GM21526 (cell line): Measurements from ENCODE around the gene ZGLP1.

Experiments
- ATAC-seq: cut with Tn5 transposase; IDR thresholded peaks from one replicate; pipeline ENCODE4 v1.9.1; 2021; ENCODE audit warnings: moderate library complexity; ENCODE audit not compliant: unreplicated experiment, low FRiP score

The ZGLP1 gene

DNA sequence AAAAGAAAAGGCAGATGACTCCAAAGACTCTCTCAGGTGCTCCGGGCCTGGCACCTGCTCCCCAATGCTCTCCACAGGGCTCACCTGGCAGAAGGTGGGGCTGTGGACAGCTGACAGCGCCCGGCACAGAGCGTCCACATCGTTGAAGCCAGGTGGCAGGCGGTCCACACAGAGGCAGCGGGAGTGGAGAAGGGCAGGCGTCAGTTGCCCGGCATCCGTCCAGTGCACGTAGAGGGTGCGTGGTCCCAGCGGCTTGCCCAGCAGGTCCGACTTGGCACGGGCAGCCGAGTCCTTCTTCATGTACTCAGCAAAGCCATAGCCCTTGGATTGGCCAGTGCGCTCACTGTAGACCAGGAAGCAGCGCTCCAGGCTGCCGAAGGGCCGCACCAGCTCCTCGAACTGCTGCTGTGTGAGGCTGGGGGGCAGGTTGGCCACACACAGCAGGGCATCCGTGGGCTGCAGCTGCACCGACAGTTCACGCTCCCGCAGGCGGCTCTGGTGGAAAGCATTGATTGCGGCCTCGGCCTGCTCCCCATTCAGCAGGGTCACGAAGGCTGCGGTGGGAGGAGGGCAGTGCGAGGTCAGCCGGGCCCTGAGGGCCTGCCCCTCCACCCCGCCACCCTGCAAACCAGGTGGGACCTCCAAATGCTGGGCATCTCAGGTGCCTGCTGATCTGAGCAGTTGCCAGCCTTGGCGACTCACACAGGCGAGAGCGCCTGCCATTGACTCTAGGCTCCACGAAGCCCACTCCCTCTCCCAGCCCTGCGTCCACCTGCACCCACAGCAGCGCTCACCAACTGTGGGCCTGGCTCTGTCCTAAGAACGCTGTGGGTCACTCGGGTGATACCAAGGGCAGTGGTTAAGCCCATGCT, 19.2 kb upstream of the ZGLP1 start:
- ATAC-seq: no peak

DNA sequence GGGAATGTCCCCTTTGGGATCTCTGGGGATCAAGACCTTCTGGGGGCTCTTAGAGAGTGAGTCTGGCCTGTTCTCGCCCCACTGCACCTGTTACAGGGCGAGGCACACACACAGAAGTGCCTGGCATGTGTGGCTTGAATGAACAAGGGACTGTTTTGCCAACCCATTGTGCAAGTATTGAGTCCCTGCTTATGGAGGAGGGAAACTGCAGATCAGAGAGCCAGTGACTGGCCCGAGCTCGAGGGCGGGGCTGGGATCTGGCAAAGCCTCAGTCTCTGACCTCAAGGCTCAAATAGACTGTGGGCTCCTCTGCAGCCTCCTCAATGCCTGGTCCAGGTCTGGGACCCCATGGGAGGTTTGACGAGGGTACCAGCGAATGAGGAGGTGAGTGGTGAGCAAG, 18.2 kb upstream of the ZGLP1 start:
- ATAC-seq: no peak

DNA sequence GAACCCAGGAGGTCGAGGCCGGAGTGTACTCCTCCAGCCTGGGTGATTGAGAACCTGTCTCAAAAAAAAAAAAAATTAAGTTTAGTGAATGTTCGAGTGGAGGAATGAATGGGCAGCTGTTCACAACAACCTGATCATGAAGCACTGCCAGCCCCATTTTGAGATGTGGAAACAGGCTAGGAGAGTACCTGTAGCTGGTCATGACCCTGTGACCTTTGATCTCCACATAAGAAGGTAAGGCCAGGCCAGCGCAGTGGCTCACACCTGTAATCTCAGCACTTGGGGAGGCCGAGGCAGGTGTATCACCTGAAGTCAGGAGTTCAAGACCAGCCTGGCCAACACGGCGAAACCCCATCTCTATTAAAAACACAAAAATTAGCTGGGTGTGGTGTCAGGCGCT, 16.1 kb upstream of the ZGLP1 start:
- no peak for ATAC-seq

DNA sequence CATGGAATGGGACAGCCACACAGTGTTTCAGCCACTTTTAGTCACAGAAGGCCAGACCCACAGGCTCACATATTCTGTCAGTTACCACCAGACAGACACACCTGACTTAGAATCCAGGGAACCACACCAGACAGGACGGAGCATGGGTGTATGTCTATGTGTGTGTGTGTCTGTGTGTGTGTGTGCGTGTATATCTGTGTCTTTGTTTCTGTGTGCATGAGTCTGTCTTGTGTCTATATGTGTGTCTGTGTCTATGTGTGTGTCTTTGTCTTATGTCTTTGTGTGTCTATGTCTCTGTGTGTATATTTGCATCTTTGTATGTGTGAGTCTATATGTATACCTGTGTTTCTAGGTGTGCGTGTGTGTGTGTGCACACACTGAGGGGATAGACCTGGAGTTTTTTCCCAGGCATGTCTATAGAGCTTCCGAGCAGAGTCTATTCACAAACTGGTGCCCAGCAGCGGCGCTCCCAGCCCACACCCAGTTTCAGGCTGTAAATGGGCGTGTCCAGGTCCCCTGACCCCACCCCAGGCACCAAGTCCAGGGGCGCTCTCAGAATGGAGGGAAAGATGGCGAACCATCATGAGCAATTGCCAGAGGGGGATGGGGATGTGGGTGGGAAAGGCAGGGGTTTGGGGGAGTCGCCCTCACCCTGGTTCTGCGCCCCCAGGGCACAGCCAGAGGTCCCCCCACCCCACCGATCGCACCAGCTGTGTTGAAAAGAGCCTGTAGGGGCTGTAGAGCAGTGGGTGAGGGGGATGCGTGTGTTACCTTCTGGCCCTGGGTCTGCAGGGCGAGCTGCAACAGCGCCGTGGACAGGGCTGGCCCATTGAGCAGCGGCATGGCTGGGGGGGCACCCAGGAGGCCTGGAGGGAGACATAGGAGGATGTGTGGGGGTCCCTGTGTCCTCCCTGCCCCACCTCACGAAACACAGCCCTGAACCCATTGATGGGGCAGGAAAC, 12.5 kb upstream of the ZGLP1 start:
- ATAC-seq: no peak

DNA sequence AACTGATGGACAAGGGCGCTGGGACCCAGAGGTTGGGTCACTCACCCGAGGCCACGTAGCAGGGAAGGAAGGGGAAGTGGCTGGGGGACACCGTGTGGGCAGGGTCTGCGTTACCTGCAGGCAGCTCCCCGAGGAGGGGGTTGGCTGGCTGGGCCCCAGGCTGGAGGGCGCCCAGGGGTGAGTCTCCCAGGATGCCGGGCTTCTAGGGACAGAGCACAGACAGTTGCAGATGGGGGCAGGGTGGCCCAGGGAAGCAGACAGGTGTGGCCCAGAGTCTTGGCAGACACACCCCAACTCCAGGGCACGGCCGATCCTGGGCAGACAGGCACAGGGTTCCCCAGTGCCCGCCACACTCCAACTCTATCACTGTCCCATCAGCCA, 11.8 kb upstream of the ZGLP1 start:
- ATAC-seq: no peak

DNA sequence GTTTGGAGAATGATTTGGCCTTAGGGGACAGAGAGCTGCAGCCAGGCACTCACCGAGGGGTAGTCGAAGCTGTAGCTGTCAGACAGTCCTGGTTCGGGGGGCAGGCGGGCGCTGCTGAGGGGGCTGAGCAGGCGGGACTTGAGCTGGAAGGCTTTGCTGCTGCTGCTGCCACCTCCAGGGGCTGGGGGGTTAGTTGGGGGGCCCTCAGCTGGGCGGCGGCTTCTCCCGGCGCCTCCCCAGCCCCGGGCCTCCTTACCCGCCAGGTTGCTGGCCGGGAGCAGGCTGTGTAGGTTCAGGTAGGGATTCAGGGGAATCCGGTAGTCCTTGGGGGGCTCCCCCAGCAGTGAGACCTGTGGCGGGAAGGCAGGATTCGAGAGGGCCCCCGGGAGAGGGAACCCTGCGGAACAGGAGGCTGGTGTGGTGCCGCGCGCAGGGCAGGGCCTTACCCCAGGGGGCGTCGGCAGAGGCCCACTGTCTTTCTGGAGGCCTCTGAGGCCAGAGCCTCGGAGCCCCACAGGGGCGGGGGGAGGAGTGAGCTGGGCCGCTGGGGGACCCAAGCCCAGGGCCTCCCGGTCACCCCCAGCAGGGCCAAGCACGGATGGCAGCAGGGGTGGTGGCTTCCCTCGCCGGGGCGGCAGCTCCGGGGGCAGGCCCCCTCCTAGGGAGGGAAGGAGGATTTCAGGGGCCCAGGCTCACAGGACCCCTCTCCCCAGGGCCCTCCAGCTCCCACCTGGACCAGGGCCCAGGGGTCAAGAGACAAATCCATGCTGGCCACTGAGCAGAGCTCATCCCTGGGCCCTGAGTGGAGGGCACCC, 11.2 kb upstream of the ZGLP1 start:
- ATAC-seq: no peak

DNA sequence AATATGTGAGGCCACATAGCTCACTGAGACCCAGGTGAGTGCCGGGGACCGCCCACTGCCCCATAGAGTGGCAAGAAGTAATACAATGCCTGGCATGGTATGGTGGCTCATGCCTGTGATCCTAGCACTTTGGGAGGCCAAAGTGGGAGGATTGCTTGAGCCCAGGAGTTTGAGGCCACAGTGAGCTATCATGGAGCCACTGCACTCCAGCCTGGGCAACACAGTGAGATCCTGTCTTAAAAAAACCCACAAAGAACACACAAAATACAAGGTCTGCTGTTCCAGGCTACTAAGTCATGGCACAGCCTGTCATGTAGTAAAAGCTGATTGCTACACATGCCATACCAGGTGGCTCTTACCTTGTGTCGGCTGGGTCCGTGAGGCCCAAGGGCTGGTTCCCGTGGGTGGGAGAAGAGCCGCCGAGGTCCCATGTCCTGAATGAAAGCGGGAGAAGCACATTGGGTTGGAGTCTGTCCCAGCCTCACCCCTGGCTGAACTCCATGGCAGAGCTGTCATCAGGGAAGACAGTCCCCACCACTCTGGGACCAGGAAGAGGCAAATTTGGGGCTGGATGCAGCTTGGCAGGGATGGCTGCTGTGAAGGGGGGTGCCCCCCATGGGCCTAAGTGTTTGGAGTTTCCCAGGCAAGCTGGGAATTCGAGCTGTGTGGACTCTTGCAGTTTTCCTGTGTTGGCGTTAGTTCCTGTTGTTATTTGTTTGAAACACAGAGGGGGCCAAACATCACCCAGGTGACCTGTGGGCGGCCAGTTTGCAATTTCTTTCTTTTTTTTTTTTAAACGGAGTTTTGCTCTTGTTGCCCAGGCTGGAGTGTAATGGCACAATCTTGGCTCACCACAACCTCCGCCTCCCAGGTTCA, 9.4 kb upstream of the ZGLP1 start:
- ATAC-seq: no peak

DNA sequence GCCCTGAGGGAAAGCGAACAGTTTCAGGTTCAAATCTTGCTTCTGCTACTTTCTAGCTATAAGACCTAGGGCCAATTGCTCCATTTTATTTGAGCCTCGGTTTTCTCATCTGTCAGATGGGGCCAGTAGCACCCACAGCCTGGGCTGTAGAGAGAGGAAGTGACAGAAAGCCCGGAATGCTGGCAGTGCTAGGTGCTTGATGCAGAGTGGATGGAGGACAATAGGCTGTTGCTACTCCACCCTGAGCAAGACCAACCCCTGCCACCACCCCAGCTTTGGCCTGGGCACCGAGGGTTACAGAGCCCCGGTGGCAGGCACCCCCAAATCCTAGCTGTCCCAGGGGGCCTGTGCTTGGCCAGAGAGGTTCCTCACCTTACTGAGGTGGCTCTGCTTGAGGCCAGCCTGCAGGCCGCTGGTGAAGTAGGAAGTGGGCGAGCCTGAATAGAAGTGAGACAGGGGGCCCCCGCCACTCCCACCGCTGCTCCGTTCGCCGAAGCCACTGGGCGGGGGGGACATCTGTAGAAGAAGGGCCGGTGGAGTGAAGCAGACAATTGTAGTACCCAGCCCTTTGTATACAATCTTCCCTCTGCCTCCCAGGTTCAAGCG, 8.3 kb upstream of the ZGLP1 start:
- ATAC-seq: no peak

DNA sequence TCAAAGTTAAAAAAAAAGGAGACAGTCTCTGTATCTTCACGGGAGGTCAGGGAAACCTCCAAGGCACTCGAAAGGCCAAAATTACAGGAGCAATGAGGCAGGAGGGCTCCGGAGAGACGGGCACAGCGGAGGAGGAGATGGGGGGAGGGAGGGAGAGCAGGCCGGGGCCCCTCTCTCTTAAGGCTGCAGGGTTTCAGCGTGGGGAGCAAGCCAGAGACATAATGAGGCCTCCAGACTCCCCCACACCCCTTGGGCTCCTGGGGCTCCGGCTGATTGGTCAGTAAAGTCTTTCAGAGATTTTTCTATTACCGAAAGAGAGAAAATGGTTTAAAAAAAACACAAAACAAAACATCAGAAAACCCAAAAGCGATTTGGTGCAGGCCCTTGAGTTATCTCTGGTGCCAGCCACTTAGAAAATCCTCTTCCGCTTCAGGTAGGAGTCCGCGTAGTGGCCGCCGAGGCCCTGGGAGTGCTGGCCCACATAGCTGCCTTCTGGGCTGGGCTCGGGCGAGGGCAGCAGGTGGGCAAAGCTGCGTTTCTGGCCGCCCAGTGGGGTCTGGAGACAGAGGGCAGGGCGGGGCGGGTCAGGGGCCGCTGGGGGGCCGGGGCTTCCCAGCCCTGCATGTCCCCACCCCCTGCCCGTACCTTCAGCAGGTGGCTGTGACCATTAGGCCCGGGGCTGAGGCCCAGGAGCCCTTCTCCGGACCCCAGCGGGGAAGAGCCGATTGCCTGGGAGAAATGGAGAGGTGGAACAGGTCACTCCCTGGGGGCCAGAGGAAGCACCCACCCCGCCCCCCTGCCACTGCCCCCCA, 7.6 kb upstream of the ZGLP1 start:
- no peak for ATAC-seq

DNA sequence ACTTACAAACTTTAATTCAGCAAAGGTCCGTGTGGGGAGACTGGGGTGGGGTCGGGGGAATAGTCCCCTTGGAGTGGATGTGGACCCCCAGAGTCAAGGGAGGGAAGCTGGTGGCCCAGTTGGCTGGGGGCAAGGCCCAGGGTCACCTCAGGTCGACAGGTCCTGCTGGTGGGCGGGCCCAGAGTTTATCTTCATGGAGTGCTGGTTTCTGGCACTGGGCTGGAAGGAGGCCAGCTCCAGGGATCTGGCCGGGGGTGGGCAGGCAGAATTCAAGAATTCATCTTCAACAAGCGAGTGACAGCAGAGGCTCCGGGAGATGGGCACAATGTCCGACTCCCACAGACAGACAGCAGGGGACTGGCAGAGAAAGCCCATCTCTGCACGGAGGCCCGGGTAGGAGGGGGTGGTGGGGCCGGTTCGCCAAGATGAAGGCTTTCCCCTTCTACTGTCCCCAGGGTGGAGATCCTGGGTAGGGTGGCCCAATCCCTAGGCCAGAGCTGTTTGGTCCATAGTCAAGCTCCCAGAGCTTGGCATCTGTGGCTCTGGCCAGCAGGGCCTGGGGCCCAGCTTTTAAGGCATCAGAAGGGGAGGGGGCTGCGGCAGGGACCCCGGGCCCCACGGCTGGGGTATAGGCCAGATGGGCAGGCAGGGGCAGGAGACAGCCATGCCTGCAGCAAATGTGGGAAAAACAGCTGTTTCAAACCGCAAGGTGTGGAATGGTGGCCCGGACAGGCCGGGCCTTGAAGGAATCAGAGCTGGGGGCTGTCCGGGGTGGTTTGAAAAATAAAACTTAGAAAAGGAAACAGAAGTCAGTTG, 6.8 kb upstream of the ZGLP1 start:
- ATAC-seq: no peak

DNA sequence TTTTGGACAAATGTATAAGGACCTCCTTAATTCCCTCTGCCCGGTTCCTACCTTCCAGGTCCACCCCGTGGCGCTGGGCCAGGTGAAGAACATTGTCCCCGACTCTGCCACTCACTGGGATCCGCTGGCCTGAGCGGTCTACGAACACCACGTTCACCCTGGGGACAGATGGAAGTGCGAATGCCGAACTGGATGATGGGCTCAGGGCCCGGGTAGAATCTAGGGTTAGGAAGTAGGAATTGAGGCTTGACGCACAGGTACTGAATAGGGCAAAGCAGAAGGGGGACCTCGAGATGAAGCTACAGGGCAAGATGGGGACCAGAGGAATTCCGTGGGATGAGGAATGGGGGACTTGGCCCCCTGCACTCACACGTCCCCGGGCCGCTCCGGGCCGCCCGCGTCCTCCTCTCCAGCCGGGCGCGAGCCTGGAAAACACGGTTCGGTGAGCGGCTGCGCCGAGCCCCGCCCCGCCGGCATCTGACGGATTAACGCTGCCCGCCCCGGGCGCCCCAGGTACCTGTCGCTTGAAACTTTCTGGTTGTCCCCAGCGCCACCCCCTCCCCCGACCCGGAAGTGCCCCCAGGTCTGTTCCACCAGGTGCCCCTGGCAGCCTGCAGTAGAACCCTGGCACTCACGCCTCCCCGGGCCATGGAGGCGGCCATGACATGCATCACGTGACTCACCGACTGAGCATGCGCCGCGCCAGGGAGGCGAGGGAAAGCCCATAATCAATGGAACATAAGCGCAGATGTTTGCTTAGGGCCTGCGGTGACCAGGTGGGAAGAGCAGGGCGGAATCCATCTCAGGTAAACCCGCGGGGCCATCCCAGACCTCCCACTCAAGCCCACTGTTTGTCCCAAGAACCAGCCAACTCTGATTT, 6.0 kb upstream of the ZGLP1 start, which contains the start of gene FDX2:
Gene FDX2 (minus strand): TSS at position 681 of the 880 bp plus-strand sequence. CDS start 19 bp downstream, at position 662.
- no peak for ATAC-seq

DNA sequence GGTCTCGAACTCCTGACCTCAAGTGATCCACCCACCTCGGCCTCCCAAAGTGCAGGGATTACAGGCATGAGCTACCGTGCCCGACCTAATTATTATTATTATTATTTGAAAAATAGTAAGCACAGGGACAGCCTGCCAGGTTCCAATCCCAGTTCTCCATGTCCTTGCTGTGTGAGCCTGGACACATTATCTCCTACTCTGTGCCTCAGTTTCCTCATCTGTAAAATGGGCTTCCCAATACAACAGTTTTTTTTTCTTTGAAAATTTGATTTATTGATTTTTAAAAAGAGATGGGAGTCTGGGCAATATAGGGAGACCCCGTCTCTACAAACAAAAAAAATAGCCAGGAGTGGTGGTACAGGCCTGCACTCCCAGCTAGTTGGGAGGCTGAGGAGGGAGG, 3.3 kb downstream of the ZGLP1 start:
- no peak for ATAC-seq

DNA sequence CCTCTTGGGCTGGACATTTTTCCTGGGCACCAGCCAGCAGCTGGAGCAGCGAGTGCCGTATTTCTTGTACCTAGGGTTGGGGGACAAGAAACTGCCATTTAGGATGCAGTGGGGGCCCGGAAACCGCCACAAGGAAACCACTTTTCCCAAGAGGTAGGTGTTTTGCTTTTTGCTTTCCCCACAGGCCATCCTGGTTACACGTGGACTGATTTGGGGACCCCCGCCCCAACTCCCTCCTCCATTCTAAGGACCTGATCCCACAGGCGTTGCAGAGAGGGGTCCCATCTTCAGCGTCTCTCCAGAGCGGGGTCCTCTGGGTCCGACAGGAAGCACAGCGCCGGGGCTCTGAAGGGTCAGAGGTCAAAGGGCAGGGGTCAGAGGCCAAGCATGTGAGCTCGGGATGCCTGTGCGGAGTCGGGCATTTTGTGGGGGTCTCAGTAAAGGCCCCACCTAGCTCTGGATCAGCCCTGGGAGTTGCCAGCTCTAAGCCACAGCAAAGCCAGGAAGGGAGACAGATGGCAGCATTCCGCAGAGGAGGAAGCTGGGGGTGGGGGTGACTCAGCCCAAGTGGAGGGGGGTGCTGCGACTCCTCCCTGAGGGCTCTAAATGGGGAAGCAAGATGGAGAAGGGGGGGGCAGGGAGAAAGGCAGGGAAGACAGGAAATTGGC, 4.3 kb downstream of the ZGLP1 start:
- no peak for ATAC-seq

DNA sequence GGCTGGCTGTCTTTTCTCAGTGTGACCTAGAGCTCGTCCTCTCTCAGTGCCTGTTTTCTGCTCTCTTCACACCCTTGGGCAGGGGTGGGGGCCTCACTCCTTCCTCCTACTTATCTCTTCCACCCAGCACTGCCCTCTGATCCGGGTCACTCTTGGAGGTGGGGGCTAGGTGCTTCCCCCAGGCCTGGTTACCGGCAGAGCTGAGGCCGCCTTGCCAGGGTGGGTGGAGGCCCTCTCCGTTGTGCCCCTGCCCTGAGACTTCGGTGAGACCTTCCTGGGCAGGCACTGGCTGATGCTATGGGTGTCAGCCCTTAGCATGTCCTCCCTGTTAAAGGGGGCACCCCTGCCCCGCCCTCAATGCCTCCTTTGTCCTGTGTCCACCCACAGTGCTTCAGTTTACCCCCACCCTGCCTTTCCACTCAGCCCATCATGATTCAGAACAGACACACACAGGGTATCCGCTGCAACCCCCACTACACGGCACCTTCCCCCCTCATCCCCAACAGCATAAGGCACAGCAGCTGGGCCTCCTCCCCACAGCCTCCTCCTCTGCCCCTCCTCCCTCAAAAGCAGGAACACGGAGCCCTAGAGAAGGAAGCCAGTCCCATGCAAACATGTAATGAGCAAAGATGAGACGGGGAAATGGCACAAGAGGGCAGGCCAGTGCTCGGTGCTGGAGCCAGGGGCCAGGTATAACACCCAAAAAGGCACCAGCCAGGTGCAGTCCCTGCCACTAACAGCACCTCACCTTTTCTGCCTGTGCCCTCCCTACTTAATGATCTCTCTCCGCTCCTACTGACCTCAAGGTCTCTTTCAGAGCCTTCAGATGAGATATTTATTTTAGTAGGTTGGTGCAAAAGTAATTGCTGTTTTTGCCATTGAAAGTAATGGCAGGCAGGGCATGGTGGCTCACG, 9.8 kb downstream of the ZGLP1 start:
- ATAC-seq: no peak
